ENCODE results near the gene GP1BB.
"Not testable (repeated sequence)": the region's sequence is repeated elsewhere in the genome, so short reads cannot be mapped to it uniquely, and the experiment has no call there.

The GP1BB gene

GRCh38 chr22:19723232-19723982 lies at the start of gene GP1BB:
Gene GP1BB (plus strand): TSS chr22:19723539. CDS start chr22:19723570, 31 bp downstream.
- no peak for DNase-seq

- DNase-seq, result no peak
Measured at GRCh38 chr22:19673660-19674059, 49.7 kb upstream of the GP1BB start.

- DNase-seq, result no peak
Measured at GRCh38 chr22:19674129-19674928, 49.0 kb upstream of the GP1BB start.

GRCh38 chr22:19674929-19675253 lies 48.4 kb upstream of the GP1BB start:
- DNase-seq, result no peak

- DNase-seq, result no peak
Measured at GRCh38 chr22:19675428-19675827, 47.9 kb upstream of the GP1BB start.

- DNase-seq, result not testable (repeated sequence)
Measured at GRCh38 chr22:19676437-19676836, 46.9 kb upstream of the GP1BB start.

- no peak for DNase-seq
Measured at GRCh38 chr22:19678949-19679521, 44.3 kb upstream of the GP1BB start.

- no peak for DNase-seq
Measured at GRCh38 chr22:19679522-19680101, 43.7 kb upstream of the GP1BB start.

GRCh38 chr22:19680287-19680881 lies 43.0 kb upstream of the GP1BB start:
- DNase-seq, result no peak

GRCh38 chr22:19680911-19681862 lies 42.2 kb upstream of the GP1BB start:
- no peak for DNase-seq

- no peak for DNase-seq
Measured at GRCh38 chr22:19681863-19682245, 41.5 kb upstream of the GP1BB start.

GRCh38 chr22:19686946-19687345 lies 36.4 kb upstream of the GP1BB start:
- DNase-seq, result no peak

- DNase-seq, result no peak
Measured at GRCh38 chr22:19687561-19688300, 35.6 kb upstream of the GP1BB start.

GRCh38 chr22:19688301-19689290 lies 34.7 kb upstream of the GP1BB start:
- DNase-seq, result no peak

- no peak for DNase-seq
Measured at GRCh38 chr22:19689408-19689807, 33.9 kb upstream of the GP1BB start.

- DNase-seq, result no peak
Measured at GRCh38 chr22:19691007-19691720, 32.2 kb upstream of the GP1BB start.

GRCh38 chr22:19691721-19692341 lies 31.5 kb upstream of the GP1BB start:
- DNase-seq, result no peak

- no peak for DNase-seq
Measured at GRCh38 chr22:19693581-19693980, 29.8 kb upstream of the GP1BB start.

All from NCI-H526 treated with DMSO at 0.1 percent for 48 hours (cell line).